ENCODE measurements around the gene AP2A1.

DNA sequence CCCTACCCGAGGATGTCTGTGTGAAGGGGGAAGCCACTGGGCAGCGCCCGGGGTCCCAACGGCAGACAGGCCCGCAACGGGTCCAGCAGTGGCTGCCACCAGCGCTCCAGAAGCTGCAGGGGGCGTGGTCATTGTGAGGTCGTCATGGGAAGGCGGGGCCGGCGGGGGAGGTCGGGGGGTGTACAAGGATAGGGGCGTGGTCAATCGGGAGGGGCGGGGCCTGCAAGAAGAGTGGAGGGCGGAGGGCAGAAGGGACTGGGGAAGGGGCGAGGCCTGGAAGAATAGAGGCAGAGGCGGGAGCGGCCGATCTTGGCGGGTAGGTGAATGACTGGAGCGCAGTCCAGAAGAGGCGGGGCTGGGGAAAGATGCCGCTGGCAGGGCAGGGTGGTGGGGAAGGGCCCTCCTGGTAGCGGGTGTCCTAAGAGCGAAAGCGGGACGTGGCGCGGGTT lies 41.9 kb downstream of the AP2A1 start:
- TF ChIP-seq, protein P1, sequence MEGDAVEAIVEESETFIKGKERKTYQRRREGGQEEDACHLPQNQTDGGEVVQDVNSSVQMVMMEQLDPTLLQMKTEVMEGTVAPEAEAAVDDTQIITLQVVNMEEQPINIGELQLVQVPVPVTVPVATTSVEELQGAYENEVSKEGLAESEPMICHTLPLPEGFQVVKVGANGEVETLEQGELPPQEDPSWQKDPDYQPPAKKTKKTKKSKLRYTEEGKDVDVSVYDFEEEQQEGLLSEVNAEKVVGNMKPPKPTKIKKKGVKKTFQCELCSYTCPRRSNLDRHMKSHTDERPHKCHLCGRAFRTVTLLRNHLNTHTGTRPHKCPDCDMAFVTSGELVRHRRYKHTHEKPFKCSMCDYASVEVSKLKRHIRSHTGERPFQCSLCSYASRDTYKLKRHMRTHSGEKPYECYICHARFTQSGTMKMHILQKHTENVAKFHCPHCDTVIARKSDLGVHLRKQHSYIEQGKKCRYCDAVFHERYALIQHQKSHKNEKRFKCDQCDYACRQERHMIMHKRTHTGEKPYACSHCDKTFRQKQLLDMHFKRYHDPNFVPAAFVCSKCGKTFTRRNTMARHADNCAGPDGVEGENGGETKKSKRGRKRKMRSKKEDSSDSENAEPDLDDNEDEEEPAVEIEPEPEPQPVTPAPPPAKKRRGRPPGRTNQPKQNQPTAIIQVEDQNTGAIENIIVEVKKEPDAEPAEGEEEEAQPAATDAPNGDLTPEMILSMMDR (IDR thresholded peaks at IDR 0.05; ENCODE audit: extremely low read depth in 1 of 2, insufficient read depth in 1 of 2, low read depth in 1 of 2, low read length in 2 of 2): no peak
- no peak for TF ChIP-seq EZH2 (IDR thresholded peaks at IDR 0.05; ENCODE audit: borderline replicate concordance, low read depth, low read length, severe bottlenecking)
- no peak for TF ChIP-seq FOS (IDR thresholded peaks at IDR 0.05; ENCODE audit: borderline replicate concordance, insufficient read depth, low read length)
